HEK293 (cell line): ENCODE results near the gene DENND1A.

Source experiments
- CTCF ChIP-seq: fragments of 450-650 bp; formaldehyde crosslinking; IDR thresholded peaks from 2 replicates; pipeline ENCODE4 v1.5.1; 2016; ENCODE audit warnings: missing biosample characterization, missing genetic modification characterization
- SP2 ChIP-seq: fragments of 450-650 bp; formaldehyde crosslinking; IDR thresholded peaks from 2 replicates; pipeline ENCODE4 v1.5.1; 2016; ENCODE audit warnings: missing biosample characterization, missing genetic modification characterization
- TCF7L2 ChIP-seq: IDR thresholded peaks from 2 replicates; pipeline ENCODE4 v1.6.1; 2011; ENCODE audit warnings: low read depth, mild to moderate bottlenecking, inconsistent platforms, low read length, moderate library complexity, borderline replicate concordance
- TRIM28 ChIP-seq: IDR thresholded peaks from 2 replicates; pipeline ENCODE4 v1.6.1; 2011; ENCODE audit warnings: low read length, control low read depth, borderline replicate concordance
- ZNF10 ChIP-seq: fragments of 450-650 bp; formaldehyde crosslinking; IDR thresholded peaks from 2 replicates; pipeline ENCODE4 v1.5.1; 2017; ENCODE audit warnings: missing biosample characterization, missing genetic modification characterization
- ZNF132 ChIP-seq: fragments of 450-650 bp; formaldehyde crosslinking; IDR thresholded peaks from 2 replicates; pipeline ENCODE4 v1.5.1; 2017; ENCODE audit warnings: missing biosample characterization, missing genetic modification characterization, borderline replicate concordance
- ZNF133 ChIP-seq: fragments of 450-650 bp; formaldehyde crosslinking; IDR thresholded peaks from 2 replicates; pipeline ENCODE4 v1.5.1; 2016; ENCODE audit warnings: missing biosample characterization, missing genetic modification characterization
- ZNF146 ChIP-seq: fragments of 450-650 bp; formaldehyde crosslinking; IDR thresholded peaks from 2 replicates; pipeline ENCODE4 v1.5.1; 2016; ENCODE audit warnings: missing biosample characterization, missing genetic modification characterization
- ZNF19 ChIP-seq: fragments of 450-650 bp; formaldehyde crosslinking; IDR thresholded peaks from 2 replicates; pipeline ENCODE4; 2016; ENCODE audit warnings: missing biosample characterization, missing genetic modification characterization, low read depth
- ZNF391 ChIP-seq: fragments of 450-650 bp; formaldehyde crosslinking; IDR thresholded peaks from 2 replicates; pipeline ENCODE4 v1.5.1; 2016; ENCODE audit warnings: low read depth, missing biosample characterization, missing genetic modification characterization, borderline replicate concordance

- TF ChIP-seq CTCF (tag by site-specific recombination) (no peak), TRIM28 (no peak), ZNF133 (no peak), ZNF132 (tag by site-specific recombination) (no peak), ZNF391 (no peak), ZNF146 (tag by site-specific recombination) (no peak), ZNF10 (no peak), SP2 (no peak), TCF7L2 (no peak), ZNF19 (no peak)
Observed at GRCh38 chr9:123390337-123391135, 539.4 kb downstream of the DENND1A start.
